Lower leg skin (tissue), 3 donors: ENCODE measurements around the gene PROM1.

Source experiments
- POLR2A ChIP-seq, 2 donors: fragments of 450-650 bp; IDR thresholded peaks; one replicate each; pipeline ENCODE4 v1.6.1; 2016 to 2017; ENCODE audit warnings: antibody characterized with exemption in 2 of 2, mild to moderate bottlenecking in 1 of 2, moderate library complexity in 1 of 2
- TF ChIP-seq, protein P1 (sequence below), 3 donors: fragments of 450-650 bp; IDR thresholded peaks; one replicate each; pipeline ENCODE4 v1.5.1; 2016; ENCODE audit warnings: antibody characterized with exemption in 3 of 3, mild to moderate bottlenecking in 3 of 3, moderate library complexity in 2 of 3

- no peak for TF ChIP-seq POLR2A (IDR thresholded peaks at IDR 0.05)
- TF ChIP-seq, protein P1, sequence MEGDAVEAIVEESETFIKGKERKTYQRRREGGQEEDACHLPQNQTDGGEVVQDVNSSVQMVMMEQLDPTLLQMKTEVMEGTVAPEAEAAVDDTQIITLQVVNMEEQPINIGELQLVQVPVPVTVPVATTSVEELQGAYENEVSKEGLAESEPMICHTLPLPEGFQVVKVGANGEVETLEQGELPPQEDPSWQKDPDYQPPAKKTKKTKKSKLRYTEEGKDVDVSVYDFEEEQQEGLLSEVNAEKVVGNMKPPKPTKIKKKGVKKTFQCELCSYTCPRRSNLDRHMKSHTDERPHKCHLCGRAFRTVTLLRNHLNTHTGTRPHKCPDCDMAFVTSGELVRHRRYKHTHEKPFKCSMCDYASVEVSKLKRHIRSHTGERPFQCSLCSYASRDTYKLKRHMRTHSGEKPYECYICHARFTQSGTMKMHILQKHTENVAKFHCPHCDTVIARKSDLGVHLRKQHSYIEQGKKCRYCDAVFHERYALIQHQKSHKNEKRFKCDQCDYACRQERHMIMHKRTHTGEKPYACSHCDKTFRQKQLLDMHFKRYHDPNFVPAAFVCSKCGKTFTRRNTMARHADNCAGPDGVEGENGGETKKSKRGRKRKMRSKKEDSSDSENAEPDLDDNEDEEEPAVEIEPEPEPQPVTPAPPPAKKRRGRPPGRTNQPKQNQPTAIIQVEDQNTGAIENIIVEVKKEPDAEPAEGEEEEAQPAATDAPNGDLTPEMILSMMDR (IDR thresholded peaks at IDR 0.05), result no peak
Observed at GRCh38 chr4:16089156-16089555, 5.3 kb upstream of the PROM1 start.
